Measurements from ENCODE around the gene PLA2G4F.
"Not testable (repeated sequence)": the region's sequence is repeated elsewhere in the genome, so short reads cannot be mapped to it uniquely, and the experiment has no call there.

Gene PLA2G4F

GRCh38 chr15:42097018-42097417, 59.4 kb downstream of the PLA2G4F start:
- DNase-seq (ENCODE audit: low read depth) = no peak

GRCh38 chr15:42094512-42094963, 61.9 kb downstream of the PLA2G4F start, which contains the start of gene PLA2G4D:
Gene PLA2G4D (minus strand): TSS chr15:42094562. CDS start chr15:42094459, 103 bp downstream.
- no peak for DNase-seq (ENCODE audit: low read depth)

- DNase-seq (ENCODE audit: low read depth) = no peak
Observed at GRCh38 chr15:42093966-42094365, 62.5 kb downstream of the PLA2G4F start.

GRCh38 chr15:42092398-42093318, 63.8 kb downstream of the PLA2G4F start:
- DNase-seq (ENCODE audit: low read depth) = no peak

- DNase-seq (ENCODE audit: low read depth) = not testable (repeated sequence)
Observed at GRCh38 chr15:42091753-42092397, 64.6 kb downstream of the PLA2G4F start.

GRCh38 chr15:42090781-42091180, 65.7 kb downstream of the PLA2G4F start:
- no peak for DNase-seq (ENCODE audit: low read depth)

GRCh38 chr15:42090370-42090769, 66.1 kb downstream of the PLA2G4F start:
- DNase-seq (ENCODE audit: low read depth) = no peak

GRCh38 chr15:42089942-42090341, 66.5 kb downstream of the PLA2G4F start:
- no peak for DNase-seq (ENCODE audit: low read depth)

Data from activated T-cell treated with anti-CD3 and anti-CD28 coated beads for 1 hour (primary cell).